Measurements from ENCODE around the gene U2SURP.

GRCh38 chr3:143054011-143054410, 52.6 kb downstream of the U2SURP start:
- no peak for TF ChIP-seq CTCF (IDR thresholded peaks at IDR 0.05; ENCODE audit: low read depth, low read length, poor library complexity, severe bottlenecking)
- TF ChIP-seq EZH2phosphoT487 (IDR thresholded peaks at IDR 0.05; ENCODE audit: borderline replicate concordance, low read length): no peak

All from DOHH2 (cell line).